Stomach (tissue), 4 donors: ENCODE measurements around the gene L3MBTL3.

ENCODE experiments used
- CTCF ChIP-seq, 7 experiments: fragments of 450-650 bp in 4 of 7; fragments of 200-600 bp in 3 of 7; sonication (generic) in 3 of 7; IDR thresholded peaks; one replicate each; pipeline ENCODE4 v1.5.1; 2016 to 2019; ENCODE audit warnings: antibody characterized with exemption in 7 of 7, control low read depth in 2 of 7, mild to moderate bottlenecking in 1 of 7
- POLR2A ChIP-seq, 4 donors: fragments of 450-650 bp; IDR thresholded peaks; one replicate each; pipeline ENCODE4 v1.6.1; 2016; ENCODE audit warnings: antibody characterized with exemption in 4 of 4, control low read depth in 2 of 4, mild to moderate bottlenecking in 1 of 4, moderate library complexity in 1 of 4
- POLR2AphosphoS5 ChIP-seq, 3 donors: sonication (generic); formaldehyde crosslinking; IDR thresholded peaks; one replicate each; pipeline ENCODE4 v1.6.1; 2016; ENCODE audit warnings: antibody characterized with exemption in 3 of 3

- TF ChIP-seq CTCF (IDR thresholded peaks at IDR 0.05) = no peak
- no peak for TF ChIP-seq POLR2AphosphoS5 (IDR thresholded peaks at IDR 0.05)
- TF ChIP-seq POLR2A (IDR thresholded peaks at IDR 0.05) = no peak
Observed at GRCh38 chr6:130010387-130010786, 8.0 kb upstream of the L3MBTL3 start.
